A204.1 (cell line): ENCODE measurements around the gene KHNYN.
A peak's percentile ranks its signal among the peaks of the same experiment; 100 is the strongest.
"Not testable (repeated sequence)": the region's sequence is repeated elsewhere in the genome, so short reads cannot be mapped to it uniquely, and the experiment has no call there.

Experiments used
- FAIRE-seq: peaks from 2 replicates; lab custom pipeline; 2012; peaks lifted over from hg19 to GRCh38; lab: Jason Lieb, UNC

KHNYN gene

DNA sequence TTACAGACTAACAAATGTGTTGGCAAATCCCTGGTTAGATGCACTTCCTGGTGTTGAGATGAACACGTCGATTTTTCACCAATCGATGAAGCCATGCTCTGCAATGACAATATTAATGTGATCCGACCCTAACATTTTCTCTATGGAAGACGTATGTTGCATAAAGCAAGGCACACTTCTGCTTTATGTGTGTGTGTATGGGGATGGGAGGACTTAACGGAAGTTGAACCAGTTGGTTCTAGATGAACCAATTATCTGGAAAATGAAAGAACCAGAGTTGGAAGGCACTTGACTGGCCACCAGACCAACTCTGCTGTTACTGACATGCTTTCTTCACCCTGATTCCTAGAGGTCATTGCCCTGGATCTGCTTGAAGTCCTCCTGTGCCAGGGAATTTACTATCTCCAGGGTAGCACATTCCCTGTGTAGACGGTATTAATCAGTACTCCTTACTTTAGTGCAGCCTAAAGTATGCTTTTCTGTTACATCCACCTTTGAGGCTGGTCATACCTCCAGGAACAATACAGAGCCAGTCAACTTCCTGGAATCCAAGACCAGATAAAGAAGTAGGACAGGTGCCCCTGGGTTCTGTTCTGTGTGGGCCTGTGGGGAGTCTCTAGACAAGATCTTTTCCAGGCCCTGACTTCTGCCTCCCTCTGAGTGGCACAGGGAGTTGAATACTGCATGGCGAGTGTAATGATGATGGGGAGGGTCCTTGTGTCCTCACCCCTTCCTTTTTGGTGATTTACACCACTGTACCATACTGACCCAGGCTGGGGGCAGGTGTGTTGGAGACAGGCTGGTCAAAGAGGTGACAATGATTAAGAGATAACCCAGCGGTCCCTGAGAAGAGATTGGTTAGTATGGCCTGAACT lies 8.7 kb downstream of the KHNYN start:
- FAIRE-seq: no peak

DNA sequence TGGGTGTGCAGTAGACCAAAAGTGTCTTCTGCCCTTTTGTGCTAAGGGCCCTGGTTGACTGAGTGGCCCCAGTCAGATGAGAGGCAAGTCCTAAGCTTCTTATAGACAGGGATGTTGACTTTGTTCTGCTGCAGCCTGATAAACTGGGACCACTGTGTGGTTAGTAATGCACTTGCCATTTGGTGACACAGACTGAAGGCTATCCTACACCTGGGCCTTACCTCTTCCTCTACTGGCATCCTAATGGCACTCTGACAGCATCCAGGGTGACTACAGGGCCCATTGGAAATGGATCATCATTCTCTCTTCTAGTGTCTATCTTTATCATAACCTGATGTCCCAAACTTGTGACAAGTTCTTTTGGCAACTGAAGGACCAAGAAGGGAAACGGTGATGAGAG lies 9.5 kb downstream of the KHNYN start:
- FAIRE-seq: no peak

DNA sequence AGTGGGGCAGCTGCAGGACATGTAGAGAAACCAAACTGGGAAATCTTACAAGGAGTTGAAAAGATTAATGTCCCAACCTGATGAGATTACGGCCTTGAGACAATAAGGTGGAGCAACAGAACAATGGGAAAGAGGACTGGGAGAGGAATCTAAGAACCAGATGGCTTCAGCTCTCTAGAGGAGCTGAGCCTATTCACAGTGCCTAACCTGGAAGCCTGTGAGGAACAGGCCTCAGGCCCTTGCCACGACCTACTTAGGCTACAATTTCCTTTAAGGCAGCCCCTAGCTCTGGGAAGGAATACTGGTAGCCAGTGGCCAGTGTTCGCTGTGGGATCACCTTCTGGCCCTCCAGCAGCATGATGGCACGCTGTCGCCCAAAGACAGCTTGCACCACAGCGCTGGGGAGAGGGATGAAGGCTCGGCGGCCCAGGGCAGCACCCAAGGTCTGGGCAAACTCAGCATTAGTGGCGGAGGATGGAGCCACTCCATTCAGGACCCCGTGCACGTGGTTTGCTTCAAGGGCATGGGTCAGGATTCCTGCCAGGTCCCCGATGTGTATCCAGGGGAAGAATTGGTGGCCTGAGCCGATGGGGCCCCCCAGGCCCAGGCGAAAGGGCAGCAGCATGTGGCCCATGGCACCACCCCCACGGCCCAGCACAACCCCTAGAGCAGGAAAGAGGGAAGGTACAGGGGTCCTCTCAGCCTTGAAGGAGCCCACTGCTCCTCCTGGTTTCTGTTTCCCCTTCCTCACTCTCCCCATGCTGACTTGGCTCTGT lies 10.3 kb downstream of the KHNYN start:
- FAIRE-seq: no peak

DNA sequence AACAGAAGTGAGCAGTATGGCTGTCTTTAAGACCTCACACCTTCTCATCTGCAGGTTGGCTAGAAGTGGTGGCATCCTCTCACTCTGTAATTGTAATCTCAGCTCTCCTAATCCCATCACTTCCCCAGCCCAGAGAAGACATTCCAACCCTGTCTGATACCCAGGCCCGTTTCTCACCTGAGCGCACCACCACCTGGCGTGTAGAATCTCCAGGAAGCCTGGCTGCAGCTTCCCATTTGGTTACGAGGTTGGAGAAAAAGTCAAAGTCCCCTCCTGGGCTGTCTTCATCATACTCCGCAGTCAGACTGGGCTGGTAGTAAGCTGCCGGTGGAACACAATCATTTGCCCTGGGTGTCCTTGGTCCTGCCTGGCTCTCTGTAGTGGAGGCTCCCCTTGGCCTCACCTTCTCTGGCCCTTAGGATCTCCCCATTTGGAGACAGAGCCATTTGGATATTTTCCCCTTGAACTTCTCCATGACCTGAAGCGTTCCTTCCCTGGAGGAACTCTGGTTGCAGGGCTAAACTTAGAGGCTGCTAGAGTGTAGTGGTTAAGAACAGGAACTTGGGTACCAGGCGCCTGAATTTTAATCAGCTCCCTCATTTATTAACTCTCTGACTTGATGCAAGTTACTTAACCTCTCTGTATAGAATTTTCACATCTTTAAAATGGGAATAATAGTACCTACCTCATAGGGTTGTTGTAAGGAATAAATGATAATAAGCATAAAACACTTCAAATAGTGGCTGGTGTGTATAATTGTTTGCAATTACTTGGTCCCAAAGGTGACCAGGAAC lies 11.0 kb downstream of the KHNYN start:
- FAIRE-seq: no peak

DNA sequence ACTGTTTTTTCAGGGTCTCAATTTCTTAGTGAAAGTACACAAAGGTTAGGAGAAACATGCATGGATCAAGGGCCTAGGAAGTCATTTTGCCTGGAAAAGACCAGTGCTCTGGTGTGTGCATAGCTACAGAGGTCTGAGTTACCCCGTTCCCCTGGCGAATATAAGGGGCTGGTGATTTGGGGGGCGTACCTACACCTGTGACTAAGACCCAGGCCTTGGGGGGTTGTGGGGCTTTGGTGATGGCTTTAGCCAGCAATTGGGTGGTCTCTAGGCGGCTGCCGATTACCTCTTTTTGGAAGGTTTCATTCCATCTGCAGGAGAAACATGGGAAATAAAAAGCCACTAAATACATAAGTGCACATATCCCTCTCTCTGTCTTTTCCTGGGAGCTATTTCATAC lies 11.7 kb downstream of the KHNYN start:
- no peak for FAIRE-seq

DNA sequence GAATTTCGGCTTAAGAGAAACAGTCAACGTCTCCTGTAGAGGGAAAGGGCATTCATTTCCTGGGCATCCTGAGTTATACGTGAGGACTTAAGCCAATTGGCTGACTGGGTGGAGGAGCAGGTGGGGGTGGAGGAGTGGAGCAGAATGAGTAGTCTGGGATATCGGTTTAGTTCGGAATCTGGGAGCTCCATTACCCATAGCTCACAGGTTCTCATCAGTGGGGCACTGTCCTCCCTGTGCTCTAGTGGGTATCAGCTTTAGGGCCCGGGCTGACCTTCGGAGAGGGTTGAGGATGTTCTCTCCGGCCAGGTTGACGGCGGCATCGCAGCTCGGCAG lies 12.1 kb downstream of the KHNYN start:
- FAIRE-seq: no peak

DNA sequence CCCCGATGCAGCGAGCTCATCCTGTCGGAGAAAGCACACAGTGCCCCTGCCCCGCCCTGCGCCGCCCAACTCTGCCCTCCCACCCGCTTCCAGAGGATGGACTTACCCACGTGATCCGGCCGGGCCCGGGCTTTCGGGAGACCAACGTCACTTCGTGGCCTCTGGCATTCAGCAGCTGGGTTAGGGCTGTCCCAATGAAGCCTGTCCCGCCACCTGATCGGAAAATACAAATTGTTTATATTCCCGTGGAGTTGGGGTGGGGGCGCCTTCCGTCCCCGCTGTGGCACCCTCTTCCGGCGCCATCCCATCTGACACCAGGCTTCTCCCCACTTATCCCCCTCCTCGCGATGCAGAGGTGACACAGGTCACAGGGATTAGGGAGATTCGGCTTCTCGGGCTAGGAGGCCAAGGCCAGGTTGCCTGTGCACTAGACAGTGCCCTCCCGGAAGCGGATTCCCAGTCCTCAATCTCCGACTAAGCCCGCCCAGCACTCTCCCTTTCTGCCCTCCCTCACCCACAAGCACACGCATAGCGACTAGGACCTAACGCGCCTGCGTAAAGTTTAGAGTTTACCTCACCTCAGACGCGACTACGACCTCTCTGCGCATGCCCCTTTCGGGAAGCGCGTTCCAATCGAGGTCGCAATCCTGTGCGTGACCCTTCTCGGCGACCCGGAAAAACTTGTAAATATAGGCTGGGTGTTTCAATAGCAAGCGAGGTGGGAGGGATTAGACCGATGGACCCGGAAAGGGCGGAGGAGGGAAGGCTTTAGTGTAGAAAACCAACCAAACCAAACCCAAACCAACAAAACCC lies 12.7 kb downstream of the KHNYN start, which contains the start of gene SDR39U1:
SDR39U1 (minus strand) TSS at position 537 of the 813 bp plus-strand sequence; CDS start at position 530, 7 bp downstream.
- peak; percentile 98 for FAIRE-seq

DNA sequence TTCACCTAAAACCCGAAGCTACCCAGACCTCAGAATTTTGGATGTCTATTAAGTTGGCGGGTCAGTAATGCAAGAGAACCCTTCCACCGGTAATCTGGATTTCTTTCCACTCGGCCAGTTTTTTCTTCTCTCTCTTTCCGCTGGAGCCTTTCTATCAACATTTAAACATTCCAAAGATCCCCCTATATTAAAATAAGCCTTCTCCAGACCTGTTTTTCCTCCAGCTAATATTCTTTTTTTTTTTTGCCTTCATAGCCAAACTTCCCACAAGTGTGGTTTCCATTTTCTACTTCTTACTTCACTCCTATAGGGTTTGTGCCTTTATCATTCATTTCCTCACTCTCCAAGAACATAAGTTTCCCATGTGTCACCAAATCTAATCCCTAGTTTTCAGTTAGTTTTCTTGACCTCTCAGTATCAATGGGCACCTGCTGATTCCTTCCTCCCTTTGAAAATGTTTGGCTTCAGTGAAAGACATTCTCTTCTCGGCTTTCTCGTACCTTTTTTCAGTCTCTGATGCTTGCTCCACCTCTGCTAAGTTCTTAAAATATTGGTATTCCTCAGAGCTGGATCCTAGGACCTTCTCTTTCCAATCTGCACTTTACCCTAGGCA lies 13.4 kb downstream of the KHNYN start:
- no peak for FAIRE-seq

DNA sequence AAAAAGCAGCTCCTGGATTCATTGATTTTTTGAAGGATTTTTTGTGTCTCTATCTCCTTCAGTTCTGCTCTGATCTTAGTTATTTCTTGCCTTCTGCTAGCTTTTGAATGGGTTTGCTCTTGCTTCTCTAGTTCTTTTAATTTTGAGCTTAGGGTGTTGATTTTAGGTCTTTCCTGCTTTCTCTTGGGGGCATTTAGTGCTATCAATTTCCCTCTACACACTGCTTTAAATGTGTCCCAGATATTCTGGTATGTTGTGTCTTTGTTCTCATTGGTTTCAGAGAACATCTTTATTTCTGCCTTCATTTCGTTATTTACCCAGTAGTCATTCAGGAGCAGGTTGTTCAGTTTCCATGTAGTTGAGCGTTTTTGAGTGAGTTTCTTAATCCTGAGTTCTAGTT lies 21.1 kb downstream of the KHNYN start:
- FAIRE-seq: not testable (repeated sequence)

DNA sequence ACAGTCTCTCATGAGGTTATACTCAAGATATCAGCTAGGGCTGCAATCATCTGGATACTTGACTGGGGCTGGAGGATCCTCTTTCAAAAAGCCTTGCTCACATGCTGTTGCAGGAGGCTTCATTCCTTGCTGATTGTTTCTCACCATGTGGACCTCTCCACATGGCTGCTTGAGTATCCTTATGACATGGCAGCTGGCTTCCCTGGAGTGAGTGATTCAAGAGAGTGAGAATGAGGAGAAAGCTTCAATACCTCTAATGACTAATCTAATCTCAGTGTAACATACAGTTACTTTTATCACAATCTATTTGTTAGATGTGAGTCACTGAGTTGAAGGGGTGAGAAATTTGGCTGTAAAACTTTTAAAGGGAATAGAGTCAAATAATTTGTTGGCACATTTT lies 27.2 kb downstream of the KHNYN start:
- no peak for FAIRE-seq

DNA sequence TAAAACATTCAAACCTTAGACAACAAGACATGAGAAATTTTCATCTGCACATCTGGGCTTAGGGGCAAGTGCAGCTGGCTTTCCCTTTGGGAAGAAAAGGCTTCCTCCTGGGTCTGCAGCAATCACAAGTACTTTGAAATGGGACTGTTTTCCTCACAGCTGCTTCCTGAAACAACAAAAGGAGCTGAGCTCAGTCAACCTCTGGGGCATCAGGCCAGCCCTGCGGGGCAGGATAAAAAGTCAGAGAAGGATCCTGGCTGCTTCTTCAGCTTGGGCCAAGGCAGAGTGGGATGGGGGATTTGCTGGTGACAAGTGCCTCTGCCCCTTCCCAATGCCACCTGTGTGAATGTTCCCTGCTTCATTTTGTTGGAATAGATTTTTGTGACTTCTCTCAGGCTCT lies 29.0 kb downstream of the KHNYN start:
- FAIRE-seq: no peak

DNA sequence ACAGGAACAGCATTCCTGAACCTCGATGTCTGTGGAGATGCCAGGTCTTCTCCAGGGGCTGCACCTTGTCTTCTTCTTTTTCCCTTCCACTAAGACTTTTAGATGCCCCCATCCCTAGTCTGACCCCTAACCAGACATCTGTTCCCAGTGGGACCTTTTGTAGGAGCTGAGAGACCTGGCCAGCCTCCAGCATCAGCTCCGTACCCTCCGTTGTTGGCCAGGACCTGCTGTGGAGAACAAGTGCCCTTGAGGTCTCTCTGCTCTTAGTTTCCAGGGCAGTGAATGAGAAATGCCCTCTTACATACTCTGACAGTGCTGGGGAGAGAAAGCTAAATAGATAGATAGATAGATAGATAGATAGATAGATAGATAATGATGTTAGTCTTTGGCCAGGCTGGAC lies 29.6 kb downstream of the KHNYN start:
- no peak for FAIRE-seq

DNA sequence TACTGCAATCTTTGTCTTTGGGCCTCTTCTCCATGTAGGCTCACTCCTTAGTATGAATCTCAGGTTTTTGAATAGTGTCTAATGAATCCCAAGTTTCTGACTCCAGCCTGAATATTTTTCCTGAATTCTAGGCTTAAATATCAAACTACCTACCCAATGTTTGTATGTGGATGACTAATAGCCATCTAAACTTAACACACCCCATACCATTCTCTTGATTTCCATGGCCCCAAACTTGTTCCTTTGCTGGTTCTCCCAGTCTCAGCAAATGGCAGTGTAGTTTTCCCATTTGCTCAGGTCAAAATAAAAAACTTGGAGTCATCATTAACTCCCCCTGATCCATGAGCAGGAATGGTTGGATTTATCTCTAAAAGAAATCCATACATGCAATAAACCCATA lies 31.6 kb downstream of the KHNYN start:
- no peak for FAIRE-seq

DNA sequence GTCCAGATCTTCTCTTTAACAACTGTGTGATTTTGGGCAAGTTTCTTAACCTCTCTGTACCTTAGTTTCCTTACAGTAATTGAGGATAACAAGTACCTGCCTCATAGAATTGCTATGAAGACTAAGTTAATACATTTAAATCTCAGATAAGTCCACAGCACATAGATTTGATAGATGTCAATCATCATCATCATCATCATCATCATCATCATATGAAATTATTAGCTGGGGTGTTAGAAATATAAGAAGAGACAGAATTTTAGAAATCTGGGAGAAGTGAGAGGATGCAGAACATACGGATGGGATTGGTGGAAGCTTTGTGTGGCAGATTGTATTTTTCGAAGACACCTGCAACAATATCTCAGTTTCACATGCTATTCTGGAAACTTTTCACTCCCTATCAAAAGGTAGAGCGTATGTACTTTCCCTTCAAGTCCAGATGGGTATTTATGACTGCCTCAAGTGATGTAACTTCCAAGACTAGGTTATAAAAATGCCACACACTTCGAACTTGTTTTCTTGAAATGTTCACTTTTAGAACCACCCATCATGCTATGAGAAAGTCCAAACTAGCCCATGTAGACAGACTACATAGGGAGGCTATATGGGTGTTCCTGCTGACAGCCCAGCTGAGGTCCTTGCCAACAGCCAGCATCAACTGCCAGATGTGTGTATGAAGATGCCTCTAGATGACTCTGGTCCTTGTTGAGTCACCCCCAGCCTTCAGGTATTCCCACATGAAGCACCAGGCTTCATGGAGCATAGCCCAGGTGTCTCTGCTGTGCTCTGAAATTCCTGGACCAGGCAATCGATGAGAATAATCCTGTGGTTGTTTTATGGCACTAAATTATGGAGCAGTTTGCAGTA lies 33.5 kb downstream of the KHNYN start:
- FAIRE-seq: no peak

DNA sequence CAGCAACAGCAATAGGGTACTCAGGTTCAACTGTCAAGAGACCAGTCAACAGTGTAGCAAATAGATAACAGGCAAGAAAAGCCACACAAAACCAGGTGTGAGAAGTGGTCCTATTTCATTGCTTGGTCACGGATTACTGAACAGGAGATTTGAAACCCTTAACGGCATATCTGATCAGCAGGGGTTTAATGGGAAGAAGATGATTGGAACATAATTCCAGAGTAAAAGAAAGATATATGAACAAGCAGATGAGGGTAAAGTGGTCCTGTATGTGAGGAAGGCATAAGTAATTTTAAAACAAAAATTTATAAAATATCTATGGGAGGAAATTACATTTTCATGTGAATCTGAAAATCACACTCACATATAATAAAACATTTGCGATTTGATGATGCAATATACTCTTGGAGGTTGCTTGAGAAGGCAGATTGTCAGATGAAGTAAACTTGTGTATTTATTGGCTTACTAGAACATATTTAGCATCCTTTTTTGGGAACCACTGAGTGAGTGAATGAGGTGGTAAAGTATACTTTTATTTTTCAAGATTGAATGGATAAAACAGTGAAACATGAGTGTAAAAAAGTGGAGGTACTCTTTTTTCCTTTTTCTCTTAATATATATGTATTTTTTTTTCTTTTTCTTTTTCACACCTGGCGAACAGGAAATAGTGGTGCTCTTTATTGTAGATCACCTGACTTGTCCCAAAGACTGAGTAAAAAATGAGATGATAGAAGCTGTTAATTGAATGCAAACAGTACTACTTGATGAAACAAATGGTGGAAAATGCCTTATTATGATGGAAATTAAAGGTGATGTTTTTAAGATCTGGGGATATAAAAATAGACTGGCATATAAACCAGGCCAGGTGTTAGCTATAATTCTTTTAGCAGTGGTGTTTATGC lies 34.4 kb downstream of the KHNYN start:
- FAIRE-seq: no peak

DNA sequence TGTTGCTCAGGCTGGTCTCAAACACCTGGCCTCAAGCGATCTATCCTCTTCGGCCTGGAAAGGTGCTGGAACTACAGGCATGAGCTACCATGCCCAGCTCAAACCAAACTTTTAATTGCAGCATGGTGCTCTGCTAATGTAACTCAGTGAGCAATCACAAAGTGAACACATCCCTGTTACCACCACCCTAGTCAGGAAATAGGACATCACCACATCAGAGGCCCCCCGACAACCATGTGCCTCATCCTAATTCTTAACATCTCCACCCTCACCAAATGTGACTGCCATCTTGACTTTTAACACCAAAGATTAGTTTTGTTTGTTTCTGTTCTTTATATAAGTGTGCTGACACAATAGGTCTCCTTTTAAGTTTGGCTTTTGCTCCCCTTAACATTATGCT lies 35.6 kb downstream of the KHNYN start:
- no peak for FAIRE-seq

DNA sequence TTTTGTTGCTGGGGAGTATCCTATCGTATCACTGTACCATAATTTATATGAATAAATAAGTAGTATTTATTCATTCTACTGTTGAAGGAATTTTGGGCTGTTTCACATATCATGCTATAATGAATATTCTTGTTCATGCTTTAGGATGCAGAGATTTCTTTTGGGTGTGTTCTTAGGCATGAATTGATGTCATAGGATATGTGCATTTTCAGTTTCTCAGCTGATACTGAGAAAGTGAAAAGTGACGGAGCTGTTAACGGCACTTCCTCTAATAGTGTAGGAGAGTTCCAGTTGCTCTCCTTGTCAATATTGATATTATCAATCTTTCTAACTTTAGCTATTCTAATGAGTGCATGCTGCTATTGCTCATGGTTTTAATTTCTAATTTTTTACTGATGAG lies 36.1 kb downstream of the KHNYN start:
- no peak for FAIRE-seq

DNA sequence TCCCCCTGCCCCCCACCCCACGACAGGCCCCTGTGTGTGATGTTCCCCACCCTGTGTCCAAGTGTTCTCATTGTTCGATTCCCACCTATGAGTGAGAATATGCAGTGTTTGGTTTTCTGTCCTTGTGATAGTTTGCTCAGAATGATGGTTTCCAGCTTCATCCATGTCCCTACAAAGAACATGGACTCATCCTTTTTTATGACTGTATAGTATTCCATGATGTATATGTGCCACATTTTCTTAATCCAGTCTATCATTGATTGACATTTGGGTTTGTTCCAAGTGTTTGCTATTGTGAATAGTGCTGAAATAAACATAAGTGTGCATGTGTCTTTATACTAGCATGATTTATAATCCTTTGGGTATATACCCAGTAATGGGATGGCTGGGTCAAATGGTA lies 40.7 kb downstream of the KHNYN start:
- not testable (repeated sequence) for FAIRE-seq

DNA sequence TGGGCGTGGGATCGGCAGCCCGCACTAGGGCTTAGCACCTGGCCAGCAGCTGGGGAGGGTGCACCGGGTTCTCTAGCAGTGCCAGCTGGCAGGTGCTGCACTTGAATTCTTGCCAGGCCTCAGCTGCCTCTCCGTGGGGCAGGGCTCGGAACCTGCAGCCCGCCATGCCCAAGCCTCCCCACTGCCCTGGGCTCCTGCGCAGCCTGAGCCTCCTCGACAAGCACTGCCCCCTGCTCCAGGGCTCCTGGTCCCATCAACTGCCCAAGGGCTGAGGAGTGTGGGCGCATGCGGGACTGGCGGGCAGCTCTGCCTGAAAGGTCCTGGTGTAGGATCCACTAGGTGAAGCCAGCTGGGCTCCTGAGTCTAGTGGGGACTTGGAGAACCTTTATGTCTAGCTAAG lies 43.5 kb downstream of the KHNYN start:
- FAIRE-seq: no peak
